HG02840 (cell line): ENCODE data around the gene NPAS3.

Source experiments
- ATAC-seq: cut with Tn5 transposase; IDR thresholded peaks from one replicate; pipeline ENCODE4 v1.9.1; 2021; ENCODE audit warnings: mild to moderate bottlenecking, moderate library complexity, moderate number of reproducible peaks; ENCODE audit not compliant: unreplicated experiment, low FRiP score

The NPAS3 gene

GRCh38 chr14:33679461-33680225 lies 741.0 kb downstream of the NPAS3 start:
- ATAC-seq = no peak

GRCh38 chr14:33680873-33681272 lies 742.2 kb downstream of the NPAS3 start:
- no peak for ATAC-seq

DNA sequence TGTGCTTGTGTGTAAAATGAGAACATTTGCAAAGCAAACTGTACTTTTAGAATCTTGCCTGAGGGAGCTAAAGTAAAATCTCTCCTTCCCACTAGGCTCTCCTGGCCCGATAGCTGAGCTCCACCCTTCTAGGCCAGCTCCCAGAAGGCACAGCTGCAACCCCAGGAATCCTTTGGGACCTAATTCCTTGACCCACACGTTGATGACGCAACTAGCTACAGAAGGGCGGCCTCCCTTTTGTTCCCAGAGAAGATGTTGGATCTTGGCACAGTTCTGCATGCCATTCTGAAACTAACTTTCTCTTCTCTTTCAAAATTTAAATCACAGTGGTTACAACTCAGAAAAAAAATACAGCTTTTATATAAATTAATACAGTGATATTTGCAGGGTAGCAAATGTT lies 744.1 kb downstream of the NPAS3 start:
- ATAC-seq = no peak

GRCh38 chr14:33685026-33685425 lies 746.3 kb downstream of the NPAS3 start:
- no peak for ATAC-seq

GRCh38 chr14:33685698-33686097 lies 747.0 kb downstream of the NPAS3 start:
- no peak for ATAC-seq

DNA sequence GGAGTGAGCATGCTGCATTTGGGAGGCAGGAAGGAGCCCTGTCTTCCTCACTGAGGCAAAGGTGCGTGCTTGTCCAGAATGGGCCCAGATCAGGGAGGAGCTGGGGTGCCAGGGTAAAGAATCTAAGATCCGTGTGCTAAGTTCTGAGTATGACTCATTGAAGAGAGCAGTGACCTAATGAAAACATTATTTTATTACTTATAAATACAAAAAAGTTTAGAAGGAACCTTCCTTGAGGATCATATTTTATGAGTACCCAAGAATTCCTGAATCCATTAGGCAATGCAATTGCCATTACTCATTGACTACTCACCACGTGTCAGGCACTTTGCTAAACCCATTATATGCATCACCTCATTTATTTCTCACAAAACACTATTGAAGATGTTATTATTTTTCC lies 747.5 kb downstream of the NPAS3 start:
- ATAC-seq = no peak

GRCh38 chr14:33686856-33687255 lies 748.2 kb downstream of the NPAS3 start:
- no peak for ATAC-seq

- no peak for ATAC-seq
Observed at GRCh38 chr14:33689680-33690079, 751.0 kb downstream of the NPAS3 start.

GRCh38 chr14:33691907-33692306 lies 753.2 kb downstream of the NPAS3 start:
- no peak for ATAC-seq

- ATAC-seq = no peak
Observed at GRCh38 chr14:33692762-33693161, 754.1 kb downstream of the NPAS3 start.

DNA sequence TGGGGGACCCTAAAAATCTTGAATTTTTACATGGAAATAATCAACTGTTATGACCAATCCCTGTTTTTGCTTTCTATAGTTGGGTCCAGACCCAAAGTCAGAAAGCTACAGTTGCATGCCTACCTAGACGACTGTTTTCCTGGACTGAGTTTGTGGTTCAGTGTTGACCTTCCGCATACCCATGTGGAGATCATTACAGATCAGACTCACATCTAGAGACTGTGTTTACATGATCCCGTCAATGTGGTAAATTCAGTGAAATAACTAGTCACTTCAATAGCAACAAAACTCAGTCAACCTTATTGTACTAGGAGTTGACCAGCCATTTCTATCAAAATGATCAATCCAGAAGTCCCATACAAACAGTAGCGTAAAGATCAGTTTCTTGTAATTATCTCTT lies 754.6 kb downstream of the NPAS3 start:
- no peak for ATAC-seq

DNA sequence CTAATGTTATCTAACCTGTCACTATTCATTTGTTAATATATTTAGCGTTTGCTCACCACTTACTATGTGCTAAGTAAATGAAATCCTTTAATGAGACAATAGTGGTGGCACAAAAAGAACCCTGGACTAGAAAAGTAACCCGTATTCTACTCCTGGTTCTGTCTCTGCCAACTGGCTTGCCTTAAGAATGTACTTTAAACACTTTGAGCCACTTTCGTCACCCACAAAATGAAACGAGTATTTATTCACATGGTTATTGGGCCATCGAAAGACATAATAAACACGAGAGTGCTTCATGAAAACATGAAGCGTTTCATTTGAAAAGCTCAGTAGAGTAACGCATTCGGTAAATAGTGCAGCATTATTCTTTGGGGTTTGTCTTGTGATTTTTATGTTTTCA lies 757.5 kb downstream of the NPAS3 start:
- no peak for ATAC-seq

DNA sequence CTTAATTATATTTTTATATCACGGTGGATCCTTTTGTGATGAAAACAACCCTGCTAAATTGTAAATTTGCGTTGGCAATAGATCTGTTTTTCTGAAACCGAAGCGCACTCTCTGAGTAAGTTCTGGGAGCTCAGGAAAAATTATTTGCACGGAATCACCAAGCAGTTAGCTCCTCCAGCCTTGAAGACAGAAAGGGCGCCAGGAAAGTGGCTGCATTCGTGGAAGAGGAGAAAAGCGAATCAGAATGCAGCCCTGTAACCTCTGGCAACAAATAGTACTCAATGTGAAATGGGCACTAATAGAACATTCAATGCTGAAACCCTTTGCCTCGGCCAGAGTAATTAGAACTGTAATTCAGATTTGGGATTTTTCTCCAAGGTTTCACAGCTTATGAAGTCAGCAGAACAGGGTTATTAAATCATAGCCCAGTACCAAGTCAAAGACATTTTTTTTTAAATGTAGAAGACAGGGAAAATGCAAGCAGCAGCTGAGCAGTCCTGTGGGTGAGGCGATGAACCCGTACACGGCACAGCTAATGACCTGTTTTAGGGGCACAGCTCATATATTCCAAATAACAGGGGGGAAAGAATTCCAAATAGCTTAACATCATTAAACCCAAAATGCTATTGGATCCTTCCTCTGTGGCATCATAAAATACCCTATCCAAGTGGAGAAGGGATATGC lies 760.8 kb downstream of the NPAS3 start:
- ATAC-seq = no peak

- ATAC-seq = no peak
Observed at GRCh38 chr14:33700052-33700451, 761.4 kb downstream of the NPAS3 start.

- no peak for ATAC-seq
Observed at GRCh38 chr14:33702293-33702692, 763.6 kb downstream of the NPAS3 start.

GRCh38 chr14:33704481-33704880 lies 765.8 kb downstream of the NPAS3 start:
- no peak for ATAC-seq

DNA sequence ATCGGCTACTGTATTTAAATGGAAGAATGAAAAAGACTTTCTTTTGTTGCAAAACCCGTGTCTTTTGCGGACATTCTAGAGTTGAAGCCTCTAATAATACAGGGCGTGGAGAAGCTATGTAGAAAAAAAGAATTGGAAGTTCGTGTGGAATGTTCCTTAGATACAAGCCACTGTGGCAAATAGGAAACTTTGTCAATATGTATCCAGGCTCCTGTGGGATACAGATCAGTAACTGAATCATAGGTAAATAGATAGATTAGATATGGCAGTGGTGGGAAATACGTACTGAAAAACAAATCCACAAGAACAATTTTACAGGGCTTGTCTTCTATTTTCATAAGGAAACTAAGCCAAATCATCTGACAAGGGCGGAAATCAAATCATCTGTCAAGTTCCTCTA lies 766.8 kb downstream of the NPAS3 start:
- ATAC-seq = no peak

DNA sequence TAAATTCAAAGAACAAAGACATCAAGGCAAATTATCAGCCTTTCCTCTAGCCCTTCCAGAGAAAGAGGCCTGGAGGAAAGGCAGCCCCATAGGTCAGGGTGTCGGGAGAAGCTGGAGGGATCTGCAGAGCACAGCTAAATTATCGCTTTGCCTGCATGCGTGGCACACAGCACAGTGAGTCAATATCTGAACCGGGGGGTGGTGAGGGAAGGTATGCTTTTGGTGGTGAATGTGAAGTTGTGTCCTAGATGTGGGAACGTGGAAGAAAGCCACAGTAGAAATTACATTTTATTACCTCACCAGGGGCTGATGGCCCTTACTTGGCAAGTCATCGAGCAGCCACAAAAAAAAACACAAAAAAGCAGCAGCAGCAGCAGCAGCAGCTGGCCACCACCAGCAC lies 769.0 kb downstream of the NPAS3 start:
- ATAC-seq = no peak

DNA sequence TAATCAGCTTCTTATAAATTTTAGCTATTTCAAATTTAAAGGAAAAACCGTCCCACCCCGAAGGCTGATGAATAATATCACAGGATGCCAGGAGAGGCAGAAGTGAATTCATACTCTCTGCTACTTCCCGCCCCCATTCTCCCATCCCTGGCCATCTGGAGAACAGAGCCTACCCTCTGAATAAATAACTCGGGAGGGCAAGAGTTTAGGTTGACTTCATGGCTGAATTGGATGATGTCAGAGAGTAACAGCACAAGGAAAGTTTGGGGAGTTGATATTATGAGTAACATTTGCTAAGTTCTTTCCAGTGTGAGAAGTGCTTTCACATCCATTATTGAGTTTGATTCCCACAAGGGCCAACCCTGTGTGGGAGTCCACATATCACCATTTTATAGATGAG lies 770.6 kb downstream of the NPAS3 start:
- ATAC-seq = no peak

GRCh38 chr14:33709711-33710110 lies 771.0 kb downstream of the NPAS3 start:
- no peak for ATAC-seq

GRCh38 chr14:33710273-33710672 lies 771.6 kb downstream of the NPAS3 start:
- ATAC-seq = no peak

GRCh38 chr14:33711194-33711593 lies 772.5 kb downstream of the NPAS3 start:
- ATAC-seq = no peak
